Epithelial cell of proximal tubule (primary cell): ENCODE measurements around the gene MAML3. TPM values are rescaled to one million over a fixed set of nuclear protein-coding genes. Genes with fewer than 3 reads are reported as not detected.

Source experiments
- DNase-seq: peaks from one replicate; pipeline ENCODE4 v3.0.0-alpha.2; 2011; ENCODE audit warnings: low read depth
- H3K4me3 ChIP-seq: 2 replicates; pipeline ENCODE4 v1.5.1; 2011; ENCODE audit warnings: low read depth, mild to moderate bottlenecking, low read length
- CTCF ChIP-seq: conservative IDR thresholded peaks from 2 replicates; pipeline ENCODE4 v1.5.1; 2012; ENCODE audit warnings: low read depth, mild to moderate bottlenecking, low read length
- total RNA-seq: library from RNA; depleted of rRNA; stranded (reverse); fragments of >200 nt; gene quantifications from 2 replicates; pipeline ENCODE4 v1.2.3, GENCODE V29; 2015

The MAML3 gene
- total RNA-seq, 1 donor from 2014 or later, result 1.2 TPM

- peak; percentile 5 for TF ChIP-seq CTCF
These were observed 292.5 kb downstream of the MAML3 start for GRCh38 chr4:139861471-139861870.

DNA sequence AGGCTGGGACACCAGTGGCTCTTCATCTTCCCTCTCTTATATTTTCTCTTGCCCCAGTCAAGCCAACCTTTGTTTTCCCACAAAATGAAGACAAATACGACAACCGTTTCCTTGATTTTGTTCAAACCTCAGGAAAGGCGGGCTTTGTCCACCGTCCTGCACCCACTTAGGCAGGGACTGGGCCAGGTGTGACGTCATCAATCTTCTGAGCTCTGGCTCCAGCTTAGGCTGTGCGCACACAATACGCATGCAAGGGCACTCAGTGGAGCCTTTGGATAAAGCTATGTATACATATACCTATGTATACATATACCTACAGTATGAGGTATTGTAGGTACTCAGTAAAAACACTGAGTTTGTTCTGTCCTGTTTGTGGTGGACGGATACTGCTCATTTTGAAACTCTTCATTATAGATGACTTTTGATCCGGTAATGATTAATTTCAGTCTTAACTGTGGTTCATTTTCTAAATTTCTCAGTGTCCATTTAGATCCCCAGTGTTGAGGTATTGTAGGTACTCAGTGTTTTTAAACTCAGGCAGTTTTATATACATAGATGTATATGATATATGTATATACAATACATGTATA, 293.5 kb downstream of the MAML3 start:
- H3K4me3 ChIP-seq, result no peak overlapping the region
- DNase-seq, result no peak
- TF ChIP-seq CTCF, result no peak

More at GRCh38 chr4:139861471-139861870, 292.5 kb downstream of the MAML3 start:
- H3K4me3 ChIP-seq, result no peak overlapping the region
- no peak for DNase-seq

GRCh38 chr4:139859876-139860275, 294.1 kb downstream of the MAML3 start:
- H3K4me3 ChIP-seq, result no peak overlapping the region
- no peak for TF ChIP-seq CTCF
- DNase-seq, result no peak

DNA sequence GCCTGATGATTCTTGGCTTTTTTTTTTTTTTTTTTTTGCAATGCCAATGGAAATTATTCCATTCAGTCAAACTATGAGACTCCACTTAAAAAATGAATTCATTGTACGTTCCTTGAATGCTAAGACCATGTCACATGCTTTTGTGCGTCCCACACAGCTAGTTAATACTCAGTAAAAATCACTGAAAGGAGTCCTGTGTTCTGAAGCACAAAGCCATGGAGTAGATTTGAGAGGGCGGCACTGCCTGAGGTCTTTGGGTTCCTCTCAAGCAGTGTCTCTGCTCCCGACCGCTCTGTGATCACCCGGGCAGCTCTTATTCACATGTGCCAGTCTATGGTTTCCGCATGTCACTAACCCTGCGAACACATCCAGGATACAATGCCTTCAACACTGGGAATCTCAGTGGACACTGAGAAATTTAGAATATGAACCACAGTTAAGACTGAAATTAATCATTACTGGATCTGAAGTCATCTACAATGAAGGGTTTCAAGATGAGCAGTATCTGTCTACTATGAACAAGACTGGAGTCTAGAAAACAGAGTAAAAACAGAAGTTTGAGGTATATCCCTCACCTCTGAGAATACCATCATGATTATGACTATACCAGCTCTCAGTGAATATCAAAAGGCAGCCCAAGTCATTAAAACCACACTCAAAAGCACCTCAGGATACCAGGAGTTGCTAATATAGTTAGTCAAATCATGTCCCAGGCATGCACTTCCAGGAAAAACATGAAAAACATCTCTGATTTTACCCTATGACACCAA, 295.4 kb downstream of the MAML3 start:
- TF ChIP-seq CTCF, result no peak
- no peak for DNase-seq
- H3K4me3 ChIP-seq, result no peak overlapping the region

- no peak for DNase-seq
- no peak for TF ChIP-seq CTCF
- H3K4me3 ChIP-seq, result no peak overlapping the region
These were observed 296.0 kb downstream of the MAML3 start for GRCh38 chr4:139857977-139858376.

GRCh38 chr4:139857021-139857420, 297.0 kb downstream of the MAML3 start:
- no peak overlapping the region for H3K4me3 ChIP-seq
- DNase-seq, result no peak
- no peak for TF ChIP-seq CTCF
